ENCODE data around the gene SUZ12.
"Not testable (repeated sequence)": the region's sequence is repeated elsewhere in the genome, so short reads cannot be mapped to it uniquely, and the experiment has no call there.

SUZ12 gene

GRCh38 chr17:31936615-31937609 lies at the start of gene SUZ12:
Gene SUZ12 (plus strand): TSS chr17:31937007. CDS start chr17:31937247, 240 bp downstream.
- DNase-seq (ENCODE audit: low read depth) = peak; percentile 83

- no peak for DNase-seq (ENCODE audit: low read depth)
Measured at GRCh38 chr17:31888124-31888523, 48.7 kb upstream of the SUZ12 start.

- no peak for DNase-seq (ENCODE audit: low read depth)
Measured at GRCh38 chr17:31900877-31901276, 35.9 kb upstream of the SUZ12 start.

GRCh38 chr17:31902693-31903092 lies 34.1 kb upstream of the SUZ12 start:
- no peak for DNase-seq (ENCODE audit: low read depth)

- no peak for DNase-seq (ENCODE audit: low read depth)
Measured at GRCh38 chr17:31903401-31903800, 33.4 kb upstream of the SUZ12 start.

GRCh38 chr17:31907342-31907962 lies 29.4 kb upstream of the SUZ12 start:
- DNase-seq (ENCODE audit: low read depth) = no peak

- no peak for DNase-seq (ENCODE audit: low read depth)
Measured at GRCh38 chr17:31908386-31908785, 28.4 kb upstream of the SUZ12 start.

GRCh38 chr17:31912705-31913104 lies 24.1 kb upstream of the SUZ12 start:
- not testable (repeated sequence) for DNase-seq (ENCODE audit: low read depth)

GRCh38 chr17:31915456-31916100 lies 21.2 kb upstream of the SUZ12 start:
- no peak for DNase-seq (ENCODE audit: low read depth)

- no peak for DNase-seq (ENCODE audit: low read depth)
Measured at GRCh38 chr17:31916491-31917064, 20.2 kb upstream of the SUZ12 start.

GRCh38 chr17:31917065-31917529 lies 19.7 kb upstream of the SUZ12 start:
- no peak for DNase-seq (ENCODE audit: low read depth)

GRCh38 chr17:31917721-31918120 lies 19.1 kb upstream of the SUZ12 start:
- DNase-seq (ENCODE audit: low read depth) = not testable (repeated sequence)

GRCh38 chr17:31918701-31919128 lies 18.1 kb upstream of the SUZ12 start:
- DNase-seq (ENCODE audit: low read depth) = no peak

GRCh38 chr17:31919802-31920525 lies 16.8 kb upstream of the SUZ12 start:
- DNase-seq (ENCODE audit: low read depth) = no peak

- no peak for DNase-seq (ENCODE audit: low read depth)
Measured at GRCh38 chr17:31926100-31926729, 10.6 kb upstream of the SUZ12 start.

- DNase-seq (ENCODE audit: low read depth) = no peak
Measured at GRCh38 chr17:31931756-31932155, 5.1 kb upstream of the SUZ12 start.

GRCh38 chr17:31935512-31935911 lies 1.3 kb upstream of the SUZ12 start:
- no peak for DNase-seq (ENCODE audit: low read depth)

- DNase-seq (ENCODE audit: low read depth) = not testable (repeated sequence)
Measured at GRCh38 chr17:31937926-31938641, 1.3 kb downstream of the SUZ12 start.

GRCh38 chr17:31941916-31942315 lies 5.1 kb downstream of the SUZ12 start:
- not testable (repeated sequence) for DNase-seq (ENCODE audit: low read depth)

GRCh38 chr17:31942396-31942795 lies 5.6 kb downstream of the SUZ12 start:
- not testable (repeated sequence) for DNase-seq (ENCODE audit: low read depth)

Data from CMK (cell line).